HUES6 (cell line): ENCODE results near the gene SLC25A45.

Source experiments
- H3K27ac ChIP-seq: 2 replicates; pipeline ENCODE4 v1.7.0; 2013; ENCODE audit warnings: low read depth, mild to moderate bottlenecking, low read length, inconsistent platforms
- H3K27me3 ChIP-seq: 2 replicates; pipeline ENCODE4 v1.6.1; 2013; ENCODE audit warnings: low read length; ENCODE audit not compliant: control insufficient read depth, insufficient read depth
- H3K36me3 ChIP-seq: 2 replicates; pipeline ENCODE4 v1.6.1; 2013; ENCODE audit warnings: low read length; ENCODE audit not compliant: control insufficient read depth, insufficient read depth
- H3K4me1 ChIP-seq: 2 replicates; pipeline ENCODE4 v1.6.1; 2013; ENCODE audit warnings: low read length; ENCODE audit not compliant: control insufficient read depth, insufficient read depth
- H3K4me3 ChIP-seq: 2 replicates; pipeline ENCODE4 v1.5.1; 2013; ENCODE audit warnings: low read depth, low read length
- H3K9ac ChIP-seq: one replicate; pipeline ENCODE4 v1.6.1; 2013; ENCODE audit warnings: mild to moderate bottlenecking, low read length
- H3K9me3 ChIP-seq: 2 replicates; pipeline ENCODE4 v1.6.1; 2013; ENCODE audit warnings: low read depth, low read length; ENCODE audit not compliant: control insufficient read depth, insufficient read depth

Gene SLC25A45

GRCh38 chr11:65380460-65381119, 1.9 kb downstream of the SLC25A45 start:
- Histone ChIP-seq H3K9ac (no peak overlapping the region), H3K4me3 (no peak overlapping the region)

GRCh38 chr11:65379698-65380459, 2.6 kb downstream of the SLC25A45 start:
- no peaks in the 10 kb centered on the region for H3K27me3 ChIP-seq
- no peak overlapping the region for H3K27ac ChIP-seq
- no peak overlapping the region for H3K4me3 ChIP-seq
- no peaks in the 10 kb centered on the region for H3K36me3 ChIP-seq
- peaks cover 21% of the 10 kb centered on the region for H3K4me1 ChIP-seq
- H3K9ac ChIP-seq, result no peak overlapping the region
- no peaks in the 10 kb centered on the region for H3K9me3 ChIP-seq

More at GRCh38 chr11:65380460-65381119, 1.9 kb downstream of the SLC25A45 start:
- H3K36me3 ChIP-seq, result no peaks in the 10 kb centered on the region
- H3K4me1 ChIP-seq, result peaks cover 25% of the 10 kb centered on the region
- no peaks in the 10 kb centered on the region for H3K27me3 ChIP-seq
- H3K9me3 ChIP-seq, result no peaks in the 10 kb centered on the region
- H3K27ac ChIP-seq, result no peak overlapping the region

- no peaks in the 10 kb centered on the region for H3K9me3 ChIP-seq
- H3K4me3 ChIP-seq, result no peak overlapping the region
- H3K27me3 ChIP-seq, result no peaks in the 10 kb centered on the region
- no peaks in the 10 kb centered on the region for H3K36me3 ChIP-seq
- H3K27ac ChIP-seq, result no peak overlapping the region
- no peak overlapping the region for H3K9ac ChIP-seq
- H3K4me1 ChIP-seq, result peaks cover 18% of the 10 kb centered on the region
These were observed 3.4 kb downstream of the SLC25A45 start for GRCh38 chr11:65378928-65379638.

GRCh38 chr11:65378208-65378927, 4.1 kb downstream of the SLC25A45 start:
- Histone ChIP-seq H3K9me3 (no peaks in the 10 kb centered on the region), H3K9ac (no peak overlapping the region), H3K27me3 (no peaks in the 10 kb centered on the region), H3K27ac (no peak overlapping the region), H3K4me3 (no peak overlapping the region), H3K4me1 (peaks cover 16% of the 10 kb centered on the region), H3K36me3 (no peaks in the 10 kb centered on the region)

GRCh38 chr11:65377777-65378176, 4.7 kb downstream of the SLC25A45 start:
- Histone ChIP-seq H3K4me3 (no peak overlapping the region), H3K27me3 (no peaks in the 10 kb centered on the region), H3K9ac (no peak overlapping the region), H3K9me3 (no peaks in the 10 kb centered on the region), H3K27ac (no peak overlapping the region), H3K4me1 (peaks cover 10% of the 10 kb centered on the region), H3K36me3 (no peaks in the 10 kb centered on the region)

GRCh38 chr11:65377036-65377435, 5.4 kb downstream of the SLC25A45 start:
- Histone ChIP-seq H3K9me3 (no peaks in the 10 kb centered on the region), H3K4me1 (peaks cover 3% of the 10 kb centered on the region), H3K27ac (no peak overlapping the region), H3K9ac (no peak overlapping the region), H3K27me3 (no peaks in the 10 kb centered on the region), H3K4me3 (no peak overlapping the region), H3K36me3 (no peaks in the 10 kb centered on the region)

- H3K4me3 ChIP-seq, result no peak overlapping the region
- no peaks in the 10 kb centered on the region for H3K36me3 ChIP-seq
- H3K27ac ChIP-seq, result no peak overlapping the region
- H3K4me1 ChIP-seq, result no peaks in the 10 kb centered on the region; the same call in 1 of the 2 replicates
- H3K9me3 ChIP-seq, result no peaks in the 10 kb centered on the region
- H3K27me3 ChIP-seq, result no peaks in the 10 kb centered on the region
- no peak overlapping the region for H3K9ac ChIP-seq
These were observed 6.2 kb downstream of the SLC25A45 start for GRCh38 chr11:65376138-65376713.

GRCh38 chr11:65375012-65375411, 7.4 kb downstream of the SLC25A45 start:
- Histone ChIP-seq H3K36me3 (no peaks in the 10 kb centered on the region), H3K27ac (no peak overlapping the region), H3K4me1 (no peaks in the 10 kb centered on the region; the same call in 1 of the 2 replicates), H3K9ac (no peak overlapping the region), H3K4me3 (no peak overlapping the region), H3K27me3 (no peaks in the 10 kb centered on the region), H3K9me3 (no peaks in the 10 kb centered on the region)

- no peak overlapping the region for H3K4me3 ChIP-seq
- no peak overlapping the region for H3K9ac ChIP-seq
- no peak overlapping the region for H3K27ac ChIP-seq
- no peaks in the 10 kb centered on the region for H3K9me3 ChIP-seq
- H3K27me3 ChIP-seq, result no peaks in the 10 kb centered on the region
- no peaks in the 10 kb centered on the region; the same call in 1 of the 2 replicates for H3K4me1 ChIP-seq
- no peaks in the 10 kb centered on the region for H3K36me3 ChIP-seq
These were observed 8.4 kb downstream of the SLC25A45 start for GRCh38 chr11:65373839-65374580.

GRCh38 chr11:65370659-65371049, 11.8 kb downstream of the SLC25A45 start:
- no peak overlapping the region for H3K27ac ChIP-seq
- H3K9me3 ChIP-seq, result no peaks in the 10 kb centered on the region
- no peaks in the 10 kb centered on the region for H3K36me3 ChIP-seq
- H3K27me3 ChIP-seq, result no peaks in the 10 kb centered on the region
- no peak overlapping the region for H3K4me3 ChIP-seq
- peaks cover 6% of the 10 kb centered on the region; the same call in 1 of the 2 replicates for H3K4me1 ChIP-seq
- no peak overlapping the region for H3K9ac ChIP-seq
